NCI-H1105 (cell line): ENCODE measurements around the gene BMP2K.

Source experiments
- DNase-seq: peaks from one replicate; lab custom pipeline; 2025; lab: John Stamatoyannopoulos, UW

Gene BMP2K

GRCh38 chr4:78937837-78938236 lies 161.7 kb downstream of the BMP2K start:
- no peak for DNase-seq

- DNase-seq, result no peak
Observed at GRCh38 chr4:78938474-78938867, 162.3 kb downstream of the BMP2K start.

- DNase-seq, result peak; percentile 74
Observed at GRCh38 chr4:78938868-78939666, 162.9 kb downstream of the BMP2K start, which contains the start of gene PAQR3. PAQR3 (minus strand) TSS chr4:78939438; CDS start chr4:78939224, 214 bp downstream.

GRCh38 chr4:78939667-78940008 lies 163.5 kb downstream of the BMP2K start:
- no peak for DNase-seq

GRCh38 chr4:78940752-78941151 lies 164.6 kb downstream of the BMP2K start:
- DNase-seq, result no peak

- DNase-seq, result no peak
Observed at GRCh38 chr4:78944381-78944780, 168.2 kb downstream of the BMP2K start.

GRCh38 chr4:78945651-78946179 lies 169.6 kb downstream of the BMP2K start:
- DNase-seq, result no peak

GRCh38 chr4:78949735-78950134 lies 173.6 kb downstream of the BMP2K start:
- no peak for DNase-seq

GRCh38 chr4:78951862-78952472 lies 175.8 kb downstream of the BMP2K start:
- peak; percentile 37 for DNase-seq

GRCh38 chr4:78953231-78953630 lies 177.1 kb downstream of the BMP2K start:
- no peak for DNase-seq

GRCh38 chr4:78953769-78954666 lies 177.9 kb downstream of the BMP2K start:
- DNase-seq, result peak; percentile 4

GRCh38 chr4:78956975-78957374 lies 180.8 kb downstream of the BMP2K start:
- DNase-seq, result no peak

GRCh38 chr4:78960926-78961325 lies 184.8 kb downstream of the BMP2K start:
- DNase-seq, result no peak
